KBM-7 (cell line): ENCODE data around the gene PRSS33.

Source experiments
- DNase-seq: peaks from one replicate; pipeline ENCODE4 v3.0.0-alpha.2; 2015
- in situ Hi-C: fragments of 300-500 bp; cut with MboI; formaldehyde crosslinking; loops from 2 replicates; pipeline ENCODE4 v1.14.3; 2020; ENCODE audit warnings: low sequenced_read_pairs, low pct_unique_long_range_greater_than_20kb, mixed read lengths

The PRSS33 gene

GRCh38 chr16:2804728-2805127 is 17.4 kb upstream of the PRSS33 start:
- in situ Hi-C loops, result no loop called here
- DNase-seq, result no peak

GRCh38 chr16:2803545-2804195 is 16.3 kb upstream of the PRSS33 start:
- no peak for DNase-seq
- in situ Hi-C loops, result no loop called here

- in situ Hi-C loops, result no loop called here
- no peak for DNase-seq
Observed at GRCh38 chr16:2799859-2800226, 12.5 kb upstream of the PRSS33 start.

GRCh38 chr16:2799205-2799858 is 12.0 kb upstream of the PRSS33 start:
- in situ Hi-C loops, result no loop called here
- no peak for DNase-seq

- in situ Hi-C loops, result no loop called here
- no peak for DNase-seq
Observed at GRCh38 chr16:2798723-2799204, 11.4 kb upstream of the PRSS33 start.

- DNase-seq, result no peak
- in situ Hi-C loops, result no loop called here
Observed at GRCh38 chr16:2795395-2796143, 8.2 kb upstream of the PRSS33 start.

GRCh38 chr16:2792940-2793339 is 5.6 kb upstream of the PRSS33 start:
- DNase-seq, result no peak
- in situ Hi-C loops, result no loop called here

GRCh38 chr16:2791174-2791573 is 3.8 kb upstream of the PRSS33 start:
- in situ Hi-C loops, result no loop called here
- no peak for DNase-seq

- DNase-seq, result no peak
- in situ Hi-C loops, result no loop called here
Observed at GRCh38 chr16:2790631-2791030, 3.3 kb upstream of the PRSS33 start.

GRCh38 chr16:2787961-2788360 is 601 bp upstream of the PRSS33 start:
- no peak for DNase-seq
- in situ Hi-C loops, result no loop called here

GRCh38 chr16:2786826-2787151 is 571 bp downstream of the PRSS33 start:
- DNase-seq, result no peak
- in situ Hi-C loops, result no loop called here

GRCh38 chr16:2786061-2786825 is 1.1 kb downstream of the PRSS33 start:
- no peak for DNase-seq
- in situ Hi-C loops, result no loop called here

- DNase-seq, result no peak
- in situ Hi-C loops, result no loop called here
Observed at GRCh38 chr16:2785101-2785991, 2.0 kb downstream of the PRSS33 start.

- in situ Hi-C loops, result no loop called here
- DNase-seq, result no peak
Observed at GRCh38 chr16:2784358-2785100, 2.8 kb downstream of the PRSS33 start.

GRCh38 chr16:2783581-2784357 is 3.6 kb downstream of the PRSS33 start:
- in situ Hi-C loops, result no loop called here
- DNase-seq, result no peak

- in situ Hi-C loops, result no loop called here
- DNase-seq, result no peak
Observed at GRCh38 chr16:2782583-2783351, 4.6 kb downstream of the PRSS33 start.
